D721Med (cell line): ENCODE results near the gene TRMT112.

Source experiments
- DNase-seq: peaks from one replicate; pipeline ENCODE4 v3.0.0; 2011; ENCODE audit warnings: low spot score; ENCODE audit not compliant: insufficient read length
- FAIRE-seq: peaks from 2 replicates; lab custom pipeline; 2011; peaks lifted over from hg19 to GRCh38; lab: Jason Lieb, UNC
- CTCF ChIP-seq: IDR thresholded peaks from 2 replicates; pipeline ENCODE4 v1.5.1; 2012; ENCODE audit warnings: mild to moderate bottlenecking, control low read depth; ENCODE audit not compliant: insufficient read depth; ENCODE audit errors: missing control alignments

The TRMT112 gene

GRCh38 chr11:64360448-64360921 is 43.1 kb upstream of the TRMT112 start:
- DNase-seq, result no peak
- no peak for TF ChIP-seq CTCF
- no peak for FAIRE-seq

- no peak for FAIRE-seq
- DNase-seq, result no peak
- TF ChIP-seq CTCF, result no peak
Measured at GRCh38 chr11:64359712-64360445, 42.5 kb upstream of the TRMT112 start.

- FAIRE-seq (no peak), DNase-seq (peak; percentile 66)
- TF ChIP-seq CTCF, result no peak
Measured at GRCh38 chr11:64358907-64359711, 41.8 kb upstream of the TRMT112 start, which contains the start of gene RPS6KA4. TSS of gene RPS6KA4 (plus strand) at chr11:64359162. CDS start at chr11:64359236, 74 bp downstream.

GRCh38 chr11:64358536-64358906 is 41.2 kb upstream of the TRMT112 start:
- DNase-seq (no peak), FAIRE-seq (no peak)
- no peak for TF ChIP-seq CTCF

- no peak for TF ChIP-seq CTCF
- DNase-seq, result no peak
- no peak for FAIRE-seq
Measured at GRCh38 chr11:64357904-64358535, 40.7 kb upstream of the TRMT112 start.

- FAIRE-seq, result no peak
- TF ChIP-seq CTCF, result no peak
- DNase-seq, result no peak
Measured at GRCh38 chr11:64357446-64357845, 40.1 kb upstream of the TRMT112 start.
